Thyroid gland (tissue), 4 donors: ENCODE results near the gene MSH3.

Experiments
- POLR2A ChIP-seq, 2 donors: fragments of 450-650 bp; IDR thresholded peaks; one replicate each; pipeline ENCODE4 v1.6.1; 2017; ENCODE audit warnings: antibody characterized with exemption in 2 of 2, mild to moderate bottlenecking in 2 of 2, moderate library complexity in 1 of 2
- TF ChIP-seq, protein P1 (sequence below), 6 experiments: fragments of 200-600 bp in 3 of 6; fragments of 450-650 bp in 3 of 6; sonication (generic) in 3 of 6; IDR thresholded peaks; one replicate each; pipeline ENCODE4 v1.5.1; 2016 to 2019; ENCODE audit warnings: antibody characterized with exemption in 6 of 6, mild to moderate bottlenecking in 2 of 6, inconsistent platforms in 1 of 6, moderate library complexity in 1 of 6

DNA sequence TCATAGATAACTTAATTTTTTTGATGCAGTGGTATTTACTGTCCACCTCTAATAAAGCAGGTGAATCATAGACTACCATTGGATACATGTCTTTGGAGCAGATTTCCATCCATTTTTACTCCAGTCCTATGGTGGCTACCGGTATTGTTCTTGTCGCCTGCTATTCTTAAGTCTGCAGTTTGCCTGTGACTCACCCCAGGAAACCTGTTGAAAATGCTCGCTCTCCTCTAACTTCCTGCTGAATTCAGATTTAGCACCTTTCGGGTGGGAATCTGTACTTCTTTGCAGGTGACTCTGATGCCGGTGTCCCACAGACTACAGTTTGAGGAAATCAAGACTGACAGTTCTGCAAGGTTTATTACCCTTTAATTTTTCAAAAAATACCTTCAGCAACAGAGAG, 59.2 kb downstream of the MSH3 start:
- TF ChIP-seq, protein P1, sequence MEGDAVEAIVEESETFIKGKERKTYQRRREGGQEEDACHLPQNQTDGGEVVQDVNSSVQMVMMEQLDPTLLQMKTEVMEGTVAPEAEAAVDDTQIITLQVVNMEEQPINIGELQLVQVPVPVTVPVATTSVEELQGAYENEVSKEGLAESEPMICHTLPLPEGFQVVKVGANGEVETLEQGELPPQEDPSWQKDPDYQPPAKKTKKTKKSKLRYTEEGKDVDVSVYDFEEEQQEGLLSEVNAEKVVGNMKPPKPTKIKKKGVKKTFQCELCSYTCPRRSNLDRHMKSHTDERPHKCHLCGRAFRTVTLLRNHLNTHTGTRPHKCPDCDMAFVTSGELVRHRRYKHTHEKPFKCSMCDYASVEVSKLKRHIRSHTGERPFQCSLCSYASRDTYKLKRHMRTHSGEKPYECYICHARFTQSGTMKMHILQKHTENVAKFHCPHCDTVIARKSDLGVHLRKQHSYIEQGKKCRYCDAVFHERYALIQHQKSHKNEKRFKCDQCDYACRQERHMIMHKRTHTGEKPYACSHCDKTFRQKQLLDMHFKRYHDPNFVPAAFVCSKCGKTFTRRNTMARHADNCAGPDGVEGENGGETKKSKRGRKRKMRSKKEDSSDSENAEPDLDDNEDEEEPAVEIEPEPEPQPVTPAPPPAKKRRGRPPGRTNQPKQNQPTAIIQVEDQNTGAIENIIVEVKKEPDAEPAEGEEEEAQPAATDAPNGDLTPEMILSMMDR (IDR thresholded peaks at IDR 0.05) = no peak
- TF ChIP-seq POLR2A (IDR thresholded peaks at IDR 0.05) = no peak
